C4-2B (cell line): ENCODE results near the gene BAIAP3.

Experiments used
- H3K27ac ChIP-seq: fragments of 450-650 bp; 2 replicates; pipeline ENCODE4 v1.5.1; 2017
- CTCF ChIP-seq: fragments of 450-650 bp; conservative IDR thresholded peaks from 2 replicates; pipeline ENCODE4 v1.5.1; 2017; ENCODE audit warnings: mild to moderate bottlenecking
- ZFX ChIP-seq: fragments of 450-650 bp; IDR thresholded peaks from 2 replicates; pipeline ENCODE4 v1.6.1; 2017

The BAIAP3 gene

GRCh38 chr16:1349351-1349750, 15.9 kb downstream of the BAIAP3 start:
- H3K27ac ChIP-seq = no peak overlapping the region
- TF ChIP-seq ZFX (no peak), CTCF (no peak)

- TF ChIP-seq ZFX (no peak), CTCF (no peak)
These were observed 16.5 kb downstream of the BAIAP3 start for GRCh38 chr16:1349951-1350350.

GRCh38 chr16:1350691-1351090, 17.2 kb downstream of the BAIAP3 start:
- peak overlapping the region; percentile 82; the same call in 1 of the 2 replicates for H3K27ac ChIP-seq

More at GRCh38 chr16:1349951-1350350, 16.5 kb downstream of the BAIAP3 start:
- no peak overlapping the region for H3K27ac ChIP-seq

GRCh38 chr16:1351215-1351581, 17.8 kb downstream of the BAIAP3 start:
- peak overlapping the region; percentile 82 for H3K27ac ChIP-seq
- TF ChIP-seq CTCF = no peak
- TF ChIP-seq ZFX = no peak

More at GRCh38 chr16:1350691-1351090, 17.2 kb downstream of the BAIAP3 start:
- TF ChIP-seq ZFX (no peak), CTCF (no peak)

GRCh38 chr16:1351582-1352362, 18.3 kb downstream of the BAIAP3 start, which contains the start of the genes GNPTG and TSR3:
TSS of gene GNPTG (plus strand) at chr16:1351931. CDS start at chr16:1351966, 35 bp downstream.
TSS of gene TSR3 (minus strand) at chr16:1351878. CDS start at chr16:1351804, 74 bp downstream.
- peak within 1 kb of the TSS; percentile 82 for H3K27ac ChIP-seq
- no peak for TF ChIP-seq CTCF
- peak; percentile 71; the same call in 1 of the 2 replicates for TF ChIP-seq ZFX

- TF ChIP-seq ZFX (no peak), CTCF (no peak)
- no peak overlapping the region for H3K27ac ChIP-seq
These were observed 21.5 kb downstream of the BAIAP3 start for GRCh38 chr16:1354815-1355540.

GRCh38 chr16:1355591-1355990, 22.1 kb downstream of the BAIAP3 start:
- no peak overlapping the region for H3K27ac ChIP-seq
- TF ChIP-seq ZFX = no peak
- TF ChIP-seq CTCF = no peak
